ENCODE data around the gene DAPK3.

The DAPK3 gene

DNA sequence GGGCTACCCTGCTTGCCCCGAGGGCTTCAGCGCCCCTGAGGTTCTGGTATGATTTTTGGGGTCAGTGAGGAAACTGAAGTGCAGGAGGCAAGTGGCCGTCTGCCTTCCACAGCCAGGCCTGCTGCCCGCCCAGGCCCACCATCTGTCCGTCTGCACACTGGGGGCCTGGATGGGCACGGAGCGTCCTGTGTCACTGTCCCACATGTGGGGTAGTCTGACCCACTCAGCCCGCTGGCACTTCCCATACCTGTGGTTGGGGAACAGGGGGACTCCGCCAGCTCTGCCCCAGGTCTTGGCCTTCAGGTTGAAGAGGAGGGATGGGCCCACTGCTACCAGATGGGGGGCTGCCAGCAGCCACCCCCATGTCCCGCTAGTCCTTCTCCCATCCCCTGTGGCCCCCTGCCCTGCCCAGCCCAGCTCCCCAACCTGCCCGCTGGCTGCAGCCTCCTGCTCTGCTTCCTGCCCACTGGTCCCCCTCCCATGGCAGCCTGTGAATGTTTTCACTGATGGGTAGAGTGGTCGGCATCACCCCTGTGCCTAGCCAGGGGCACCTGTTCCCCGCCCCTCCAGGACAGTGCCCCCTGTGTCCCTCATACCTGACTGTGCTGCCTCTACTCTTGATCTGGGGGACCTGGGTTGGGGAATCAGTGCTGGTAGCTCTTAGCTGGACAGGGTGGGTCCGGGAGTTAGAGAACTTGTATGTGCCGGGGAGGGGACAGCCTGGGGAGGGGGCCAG, 46.2 kb upstream of the DAPK3 start:
- no peak overlapping the region for H3K4me3 ChIP-seq (ENCODE audit: insufficient read depth in 1 of 2, low read depth in 1 of 2, low read length in 2 of 2)

DNA sequence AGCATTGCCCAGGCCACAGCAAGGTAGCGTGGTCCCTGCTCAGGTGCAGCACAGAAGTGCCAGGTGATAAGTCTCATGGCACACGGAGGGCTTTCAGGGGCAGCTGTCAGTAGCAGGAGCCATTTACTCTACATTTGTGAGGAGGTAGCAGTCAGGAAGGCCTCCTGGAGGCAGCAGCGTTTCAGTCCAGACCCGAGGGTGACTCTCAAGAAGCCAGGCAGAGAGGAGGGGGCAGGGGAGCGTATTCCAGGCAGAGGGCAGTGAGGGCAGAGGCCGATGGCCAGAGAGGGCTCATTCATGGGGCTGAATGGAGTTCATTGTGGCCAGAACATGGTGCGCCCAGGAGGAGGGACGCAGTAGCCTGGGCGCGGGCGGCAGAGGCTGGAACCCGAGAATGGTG, 45.6 kb upstream of the DAPK3 start:
- Histone ChIP-seq H3K27me3 (ENCODE audit: control insufficient read depth in 1 of 2, insufficient read depth in 1 of 2, low read length in 2 of 2) (no peaks in the 10 kb centered on the region), H3K4ac (ENCODE audit: low read depth in 1 of 2, low read length in 2 of 2) (no peak overlapping the region), H2BK5ac (ENCODE audit: low read depth, low read length, poor library complexity, severe bottlenecking) (no peak overlapping the region), H3K4me1 (ENCODE audit: control insufficient read depth, insufficient read depth, low read depth, low read length) (peaks cover 41% of the 10 kb centered on the region), H2AFZ (ENCODE audit: low read depth, low read length) (no peak overlapping the region), H4K8ac (ENCODE audit: low read length) (no peak overlapping the region), H2BK12ac (ENCODE audit: low read length in 2 of 2) (peak overlapping the region in 1 of 2 experiments; percentile 11), H3K9ac (ENCODE audit: low read length) (no peak overlapping the region), H2BK15ac (ENCODE audit: low read depth, poor library complexity, severe bottlenecking) (no peak overlapping the region), H3K79me1 (replicated peaks; ENCODE audit: low read length, poor library complexity, severe bottlenecking) (peaks cover 51% of the 10 kb centered on the region), H3K23ac (ENCODE audit: low read length in 2 of 2) (no peak overlapping the region), H3K4me2 (ENCODE audit: low read length, poor library complexity, severe bottlenecking) (no peak overlapping the region), H3K14ac (ENCODE audit: low read length in 2 of 2) (no peak overlapping the region), H3K4me3 (ENCODE audit: insufficient read depth in 1 of 2, low read depth in 1 of 2, low read length in 2 of 2) (no peak overlapping the region), H4K91ac (ENCODE audit: low read length) (peak overlapping the region; percentile 66), H3K18ac (ENCODE audit: low read depth in 1 of 2, low read length in 2 of 2) (no peak overlapping the region), H3K27ac (ENCODE audit: low read length, poor library complexity, severe bottlenecking) (no peak overlapping the region), H3K9me3 (ENCODE audit: control insufficient read depth, low read length) (no peaks in the 10 kb centered on the region), H2AK5ac (ENCODE audit: low read length, severe bottlenecking) (no peak overlapping the region), H3K36me3 (ENCODE audit: control insufficient read depth in 1 of 2, insufficient read depth in 2 of 2, low read depth in 1 of 2, low read length in 2 of 2) (peaks cover 38 to 85% of the 10 kb centered on the region in 2 experiments), H2BK120ac (ENCODE audit: low read depth, low read length) (no peak overlapping the region)
- DNase-seq = no peak
- 94% methylated on average over 12 of the region's 12 CpGs for WGBS

More for the DNA sequence above, 46.2 kb upstream of the DAPK3 start:
- H3K18ac ChIP-seq (ENCODE audit: low read depth in 1 of 2, low read length in 2 of 2) = no peak overlapping the region
- no peak overlapping the region for H2AK5ac ChIP-seq (ENCODE audit: low read length, severe bottlenecking)
- WGBS = 96% methylated on average over 15 of the region's 15 CpGs
- no peak overlapping the region for H4K8ac ChIP-seq (ENCODE audit: low read length)
- DNase-seq = no peak
- H2AFZ ChIP-seq (ENCODE audit: low read depth, low read length) = no peak overlapping the region
- H4K91ac ChIP-seq (ENCODE audit: low read length) = no peak overlapping the region
- no peak overlapping the region for H3K27ac ChIP-seq (ENCODE audit: low read length, poor library complexity, severe bottlenecking)
- no peak overlapping the region for H2BK120ac ChIP-seq (ENCODE audit: low read depth, low read length)
- peaks cover 40 to 83% of the 10 kb centered on the region in 2 experiments for H3K36me3 ChIP-seq (ENCODE audit: control insufficient read depth in 1 of 2, insufficient read depth in 2 of 2, low read depth in 1 of 2, low read length in 2 of 2)
- H2BK5ac ChIP-seq (ENCODE audit: low read depth, low read length, poor library complexity, severe bottlenecking) = no peak overlapping the region
- no peak overlapping the region for H2BK15ac ChIP-seq (ENCODE audit: low read depth, poor library complexity, severe bottlenecking)
- no peak overlapping the region for H3K4ac ChIP-seq (ENCODE audit: low read depth in 1 of 2, low read length in 2 of 2)
- H3K79me1 ChIP-seq (replicated peaks; ENCODE audit: low read length, poor library complexity, severe bottlenecking) = peaks cover 51% of the 10 kb centered on the region
- H3K4me2 ChIP-seq (ENCODE audit: low read length, poor library complexity, severe bottlenecking) = no peak overlapping the region
- H3K27me3 ChIP-seq (ENCODE audit: control insufficient read depth in 1 of 2, insufficient read depth in 1 of 2, low read length in 2 of 2) = no peaks in the 10 kb centered on the region
- H3K4me1 ChIP-seq (ENCODE audit: control insufficient read depth, insufficient read depth, low read depth, low read length) = peaks cover 39% of the 10 kb centered on the region
- no peak overlapping the region for H3K14ac ChIP-seq (ENCODE audit: low read length in 2 of 2)
- H3K9ac ChIP-seq (ENCODE audit: low read length) = no peak overlapping the region
- no peak overlapping the region for H3K23ac ChIP-seq (ENCODE audit: low read length in 2 of 2)
- no peak overlapping the region for H2BK12ac ChIP-seq (ENCODE audit: low read length in 2 of 2)
- H3K9me3 ChIP-seq (ENCODE audit: control insufficient read depth, low read length) = no peaks in the 10 kb centered on the region

DNA sequence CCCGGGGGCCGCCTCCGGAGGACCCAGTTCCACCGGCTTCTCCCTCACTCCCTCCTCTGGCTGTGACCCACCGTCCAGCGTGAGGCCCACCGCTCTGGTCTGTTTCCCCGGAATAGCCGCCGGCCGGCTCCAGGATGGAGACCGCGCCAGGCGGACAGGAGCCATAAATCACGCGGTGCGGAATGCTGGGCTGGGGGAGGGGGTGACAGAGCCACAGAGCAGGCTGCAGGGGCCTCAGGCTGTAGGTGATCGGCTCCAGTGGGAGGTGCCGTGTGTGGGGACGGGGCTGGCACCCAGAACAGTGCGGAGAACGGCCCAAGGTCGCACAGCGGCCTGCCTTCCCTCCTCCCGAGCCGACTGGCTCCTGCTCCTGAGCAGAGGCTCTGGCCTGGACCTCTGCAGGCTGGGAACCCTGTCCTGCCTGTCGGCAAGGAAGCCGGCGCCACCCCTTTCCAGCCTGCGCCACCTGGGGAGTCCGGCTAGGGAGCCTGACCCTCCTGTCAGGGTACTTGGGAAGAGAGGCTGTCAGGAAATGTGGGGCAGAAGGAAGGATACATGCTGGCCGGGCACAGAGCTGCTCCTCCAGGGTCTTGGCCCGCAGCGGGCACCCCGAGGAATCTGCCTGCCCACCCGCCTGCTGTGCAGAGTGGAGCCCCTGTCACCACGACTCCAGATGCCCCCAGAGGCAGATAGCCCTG, 45.0 kb upstream of the DAPK3 start:
- WGBS = 40% methylated on average over 37 of the region's 37 CpGs
- Histone ChIP-seq H3K23ac (ENCODE audit: low read length in 2 of 2) (no peak overlapping the region), H3K4me2 (ENCODE audit: low read length, poor library complexity, severe bottlenecking) (peak overlapping the region; percentile 5), H3K9me3 (ENCODE audit: control insufficient read depth, low read length) (no peaks in the 10 kb centered on the region), H2AK5ac (ENCODE audit: low read length, severe bottlenecking) (no peak overlapping the region), H3K9ac (ENCODE audit: low read length) (no peak overlapping the region), H2BK12ac (ENCODE audit: low read length in 2 of 2) (peak overlapping the region; percentile 11 to 32), H3K14ac (ENCODE audit: low read length in 2 of 2) (no peak overlapping the region), H4K8ac (ENCODE audit: low read length) (peak overlapping the region; percentile 45), H3K36me3 (ENCODE audit: control insufficient read depth in 1 of 2, insufficient read depth in 2 of 2, low read depth in 1 of 2, low read length in 2 of 2) (peaks cover 38 to 89% of the 10 kb centered on the region in 2 experiments), H3K18ac (ENCODE audit: low read depth in 1 of 2, low read length in 2 of 2) (peak overlapping the region; percentile 45 to 86), H4K91ac (ENCODE audit: low read length) (peak overlapping the region; percentile 66), H3K4me1 (ENCODE audit: control insufficient read depth, insufficient read depth, low read depth, low read length) (peaks cover 45% of the 10 kb centered on the region), H2BK120ac (ENCODE audit: low read depth, low read length) (no peak overlapping the region), H2BK5ac (ENCODE audit: low read depth, low read length, poor library complexity, severe bottlenecking) (no peak overlapping the region), H3K4ac (ENCODE audit: low read depth in 1 of 2, low read length in 2 of 2) (peak overlapping the region in 1 of 2 experiments; percentile 37), H2BK15ac (ENCODE audit: low read depth, poor library complexity, severe bottlenecking) (no peak overlapping the region), H2AFZ (ENCODE audit: low read depth, low read length) (no peak overlapping the region), H3K4me3 (ENCODE audit: insufficient read depth in 1 of 2, low read depth in 1 of 2, low read length in 2 of 2) (no peak overlapping the region), H3K27me3 (ENCODE audit: control insufficient read depth in 1 of 2, insufficient read depth in 1 of 2, low read length in 2 of 2) (no peaks in the 10 kb centered on the region), H3K79me1 (replicated peaks; ENCODE audit: low read length, poor library complexity, severe bottlenecking) (peaks cover 54% of the 10 kb centered on the region), H3K27ac (ENCODE audit: low read length, poor library complexity, severe bottlenecking) (no peak overlapping the region)
- DNase-seq = peak; percentile 30

Measured in mesenchymal stem cell (in vitro differentiated cells and primary cell).